ENCODE results near the gene TAL1. TPM values are rescaled to one million over a fixed set of nuclear protein-coding genes. Genes with fewer than 3 reads are reported as not detected.

TAL1 gene
- total RNA-seq, 4 donors from 2014 or later, result 3.0 to 4.2 (median 3.6) TPM

DNA sequence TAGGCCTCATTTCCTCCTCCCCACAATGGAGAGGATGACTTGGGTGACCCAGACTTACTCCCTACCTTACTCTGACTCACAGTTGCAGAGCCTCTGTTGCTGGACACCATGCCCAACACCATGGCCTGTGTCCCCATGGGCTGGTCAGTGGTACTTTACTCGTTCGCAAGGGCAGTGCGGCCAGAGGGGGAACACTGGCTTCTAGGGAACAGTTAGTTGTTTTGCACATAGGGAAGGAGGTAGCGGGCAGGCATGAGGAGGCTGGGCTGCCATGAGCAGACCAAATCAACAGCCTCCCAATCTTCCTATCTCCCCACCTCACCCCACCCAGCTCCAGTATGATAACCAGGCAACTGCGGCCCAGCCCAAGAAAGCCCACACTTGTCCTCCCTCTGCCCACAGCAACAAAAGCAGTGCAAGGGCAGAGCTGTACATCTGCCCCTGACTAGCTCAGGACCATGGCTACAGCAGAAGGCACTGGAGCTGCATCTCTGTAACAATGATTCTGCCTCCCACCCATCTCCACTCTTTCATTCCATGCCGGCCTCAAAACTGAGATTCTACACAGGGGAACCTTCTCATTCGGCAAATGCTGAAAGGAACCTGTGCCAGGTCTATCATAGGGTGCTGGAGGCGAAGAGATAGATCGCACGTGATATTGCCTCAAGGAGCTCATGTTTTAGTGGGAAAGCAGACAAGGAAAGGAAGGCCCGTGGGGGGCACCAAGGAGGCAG lies 18.6 kb downstream of the TAL1 start:
- Histone ChIP-seq H3K9me3 (no peaks in the 10 kb centered on the region), H3K27me3 (peaks cover 32% of the 10 kb centered on the region), H3K4me3 (no peak overlapping the region), H3K27ac (peak overlapping the region in 1 of 4 donors; percentile 31), H3K36me3 (no peaks in the 10 kb centered on the region), H3K4me1 (peaks cover 0 to 5% (median 0%) of the 10 kb centered on the region in 3 donors)
- no peak for TF ChIP-seq POLR2A (IDR thresholded peaks at IDR 0.05)
- no peak for TF ChIP-seq EP300 (IDR thresholded peaks at IDR 0.05)
- TF ChIP-seq, protein P1, sequence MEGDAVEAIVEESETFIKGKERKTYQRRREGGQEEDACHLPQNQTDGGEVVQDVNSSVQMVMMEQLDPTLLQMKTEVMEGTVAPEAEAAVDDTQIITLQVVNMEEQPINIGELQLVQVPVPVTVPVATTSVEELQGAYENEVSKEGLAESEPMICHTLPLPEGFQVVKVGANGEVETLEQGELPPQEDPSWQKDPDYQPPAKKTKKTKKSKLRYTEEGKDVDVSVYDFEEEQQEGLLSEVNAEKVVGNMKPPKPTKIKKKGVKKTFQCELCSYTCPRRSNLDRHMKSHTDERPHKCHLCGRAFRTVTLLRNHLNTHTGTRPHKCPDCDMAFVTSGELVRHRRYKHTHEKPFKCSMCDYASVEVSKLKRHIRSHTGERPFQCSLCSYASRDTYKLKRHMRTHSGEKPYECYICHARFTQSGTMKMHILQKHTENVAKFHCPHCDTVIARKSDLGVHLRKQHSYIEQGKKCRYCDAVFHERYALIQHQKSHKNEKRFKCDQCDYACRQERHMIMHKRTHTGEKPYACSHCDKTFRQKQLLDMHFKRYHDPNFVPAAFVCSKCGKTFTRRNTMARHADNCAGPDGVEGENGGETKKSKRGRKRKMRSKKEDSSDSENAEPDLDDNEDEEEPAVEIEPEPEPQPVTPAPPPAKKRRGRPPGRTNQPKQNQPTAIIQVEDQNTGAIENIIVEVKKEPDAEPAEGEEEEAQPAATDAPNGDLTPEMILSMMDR (IDR thresholded peaks at IDR 0.05), result no peak
- TF ChIP-seq POLR2AphosphoS5 (IDR thresholded peaks at IDR 0.05), result no peak
- 87% methylated on average over 4 of the region's 11 CpGs; no CpG with 5 or more reads in 1 of the 2 donors for WGBS, 2 donors (ENCODE audit: low coverage in 1 of 2)
- ATAC-seq, result no peak

DNA sequence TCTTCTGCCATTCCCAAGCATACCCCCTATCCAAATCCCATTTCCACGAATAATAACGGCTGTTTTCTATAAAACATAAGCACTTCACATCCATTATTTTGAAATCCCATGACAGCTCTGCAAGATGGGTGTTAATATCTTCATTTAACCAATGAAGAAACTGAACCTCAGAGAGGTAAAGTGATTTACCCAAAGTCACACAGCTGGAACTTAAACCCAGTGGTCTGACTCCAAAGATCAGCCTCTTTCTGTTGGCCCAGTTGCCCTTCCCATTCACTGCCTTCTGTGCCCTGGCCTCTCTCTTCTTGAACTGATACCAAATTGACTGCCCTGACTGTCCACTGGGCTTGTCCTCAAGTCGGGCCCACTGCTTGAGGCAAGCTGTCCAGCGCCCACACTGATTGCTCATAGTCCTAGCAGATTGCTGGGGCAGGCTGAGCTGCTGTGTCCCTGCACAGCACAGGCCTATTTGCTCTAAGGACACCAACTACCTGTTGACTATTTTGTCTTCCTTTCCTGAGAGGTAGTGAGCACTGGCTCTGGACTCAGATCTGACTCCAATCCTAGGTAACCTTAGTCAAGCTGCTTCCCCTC lies 19.3 kb downstream of the TAL1 start:
- 61 to 90% methylated on average over 2 of the region's 4 CpGs for WGBS, 2 donors (ENCODE audit: low coverage in 1 of 2)
- peak overlapping the region in 3 of 4 donors; percentile 25 to 50 (median 43) for H3K27ac ChIP-seq

DNA sequence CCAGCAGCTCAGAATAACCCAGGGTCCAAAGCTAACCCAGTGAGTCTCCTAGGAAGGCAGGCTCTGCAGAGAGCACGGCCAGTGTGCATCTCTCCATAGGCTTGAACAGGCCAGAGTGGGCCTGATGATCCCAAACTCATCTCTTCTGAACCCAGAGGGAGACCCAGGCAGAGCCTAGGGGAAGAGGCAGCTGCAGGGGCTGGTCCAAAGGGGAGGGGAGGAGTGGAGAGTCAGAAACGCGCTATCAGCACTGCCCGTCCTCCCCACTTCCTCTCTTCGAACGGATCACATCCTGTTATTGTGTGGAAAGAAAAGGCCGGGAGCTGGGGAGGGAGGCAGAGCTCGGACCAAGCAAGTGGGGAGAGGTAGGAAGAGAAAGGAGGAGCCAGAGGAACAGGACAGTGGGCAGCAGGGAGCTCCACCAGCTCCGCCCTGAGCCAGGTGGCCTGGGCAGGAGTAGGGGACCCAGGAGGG lies 20.2 kb downstream of the TAL1 start:
- no peaks in the 10 kb centered on the region for H3K36me3 ChIP-seq
- H3K27ac ChIP-seq, result peak overlapping the region in 3 of 4 donors; percentile 25 to 50 (median 43)
- TF ChIP-seq POLR2A (IDR thresholded peaks at IDR 0.05) (no peak), POLR2AphosphoS5 (IDR thresholded peaks at IDR 0.05) (no peak), EP300 (IDR thresholded peaks at IDR 0.05) (no peak)
- TF ChIP-seq, protein P1 (IDR thresholded peaks at IDR 0.05), result no peak
- H3K9me3 ChIP-seq, result no peaks in the 10 kb centered on the region
- ATAC-seq, result peak; percentile 74
- 34 to 44% methylated on average over 3 to 8 of the region's 9 CpGs for WGBS, 2 donors (ENCODE audit: low coverage in 1 of 2)
- H3K4me3 ChIP-seq, result no peak overlapping the region
- H3K27me3 ChIP-seq, result peaks cover 45% of the 10 kb centered on the region
- peaks cover 0 to 5% (median 0%) of the 10 kb centered on the region in 3 donors for H3K4me1 ChIP-seq

More for the DNA sequence above, 19.3 kb downstream of the TAL1 start:
- Histone ChIP-seq H3K9me3 (no peaks in the 10 kb centered on the region), H3K27me3 (peaks cover 39% of the 10 kb centered on the region), H3K4me1 (peaks cover 0 to 5% (median 0%) of the 10 kb centered on the region in 3 donors), H3K36me3 (no peaks in the 10 kb centered on the region), H3K4me3 (no peak overlapping the region)
- no peak for TF ChIP-seq POLR2A (IDR thresholded peaks at IDR 0.05)
- TF ChIP-seq, protein P1 (IDR thresholded peaks at IDR 0.05), result no peak
- no peak for TF ChIP-seq POLR2AphosphoS5 (IDR thresholded peaks at IDR 0.05)
- TF ChIP-seq EP300 (IDR thresholded peaks at IDR 0.05), result no peak
- ATAC-seq, result no peak

DNA sequence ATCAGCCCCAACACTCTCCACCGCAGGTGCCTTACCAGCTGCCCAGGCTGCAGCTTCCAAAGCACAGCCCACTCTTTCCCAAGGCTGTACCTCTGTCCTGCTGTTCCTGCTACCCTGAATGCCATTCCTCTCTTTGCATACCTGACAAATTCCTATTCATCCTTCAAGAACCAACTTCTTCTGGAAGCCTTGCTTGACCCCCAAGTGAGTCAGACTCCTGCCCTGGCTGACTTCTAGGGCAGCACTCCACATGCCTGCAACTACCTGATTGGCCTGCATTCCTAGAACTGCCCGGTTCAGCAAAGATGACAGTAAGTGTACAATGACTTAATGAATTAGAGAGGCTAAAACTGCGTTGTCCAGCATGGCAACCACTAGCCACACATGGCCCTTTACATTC lies 21.4 kb downstream of the TAL1 start:
- TF ChIP-seq POLR2A (IDR thresholded peaks at IDR 0.05), result no peak
- no peak for TF ChIP-seq EP300 (IDR thresholded peaks at IDR 0.05)
- TF ChIP-seq POLR2AphosphoS5 (IDR thresholded peaks at IDR 0.05), result no peak
- TF ChIP-seq, protein P1 (IDR thresholded peaks at IDR 0.05), result no peak
- no peaks in the 10 kb centered on the region for H3K36me3 ChIP-seq
- no peak overlapping the region for H3K27ac ChIP-seq
- 88 to 89% methylated on average over 1 to 2 of the region's 3 CpGs for WGBS, 2 donors (ENCODE audit: low coverage in 1 of 2)
- peaks cover 52% of the 10 kb centered on the region for H3K27me3 ChIP-seq
- H3K4me3 ChIP-seq, result no peak overlapping the region
- no peak for ATAC-seq
- H3K9me3 ChIP-seq, result no peaks in the 10 kb centered on the region
- H3K4me1 ChIP-seq, result peaks cover 0 to 5% (median 0%) of the 10 kb centered on the region in 3 donors

Measured in gastroesophageal sphincter (tissue), 4 donors.